C4-2B (cell line): ENCODE results near the gene ESYT1.

ENCODE experiments used
- ZFX ChIP-seq: fragments of 450-650 bp; IDR thresholded peaks from 2 replicates; pipeline ENCODE4 v1.6.1; 2017
- TF ChIP-seq, protein P1 (sequence below): fragments of 450-650 bp; conservative IDR thresholded peaks from 2 replicates; pipeline ENCODE4 v1.5.1; 2017; ENCODE audit warnings: mild to moderate bottlenecking

DNA sequence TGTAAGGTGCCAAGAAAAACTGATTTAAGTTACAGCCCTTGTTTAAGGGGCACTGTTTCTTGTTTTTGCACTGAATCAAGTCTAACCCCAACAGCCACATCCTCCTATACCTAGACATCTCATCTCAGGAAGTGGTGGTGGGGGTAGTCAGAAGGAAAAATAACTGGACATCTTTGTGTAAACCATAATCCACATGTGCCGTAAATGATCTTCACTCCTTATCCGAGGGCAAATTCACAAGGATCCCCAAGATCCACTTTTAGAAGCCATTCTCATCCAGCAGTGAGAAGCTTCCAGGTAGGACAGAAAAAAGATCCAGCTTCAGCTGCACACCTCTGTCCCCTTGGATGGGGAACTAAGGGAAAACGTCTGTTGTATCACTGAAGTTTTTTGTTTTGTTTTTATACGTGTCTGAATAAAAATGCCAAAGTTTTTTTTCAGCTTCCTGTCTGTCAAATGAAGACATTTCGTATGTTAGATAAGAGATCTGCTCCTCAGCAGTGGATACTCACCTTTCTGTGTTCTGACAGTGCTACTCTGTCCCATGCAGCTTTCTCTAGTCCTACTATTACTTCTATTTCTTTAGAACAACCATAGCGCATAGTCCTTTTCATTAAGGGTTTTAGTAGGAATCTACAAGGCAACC lies 24.9 kb upstream of the ESYT1 start:
- TF ChIP-seq, protein P1, sequence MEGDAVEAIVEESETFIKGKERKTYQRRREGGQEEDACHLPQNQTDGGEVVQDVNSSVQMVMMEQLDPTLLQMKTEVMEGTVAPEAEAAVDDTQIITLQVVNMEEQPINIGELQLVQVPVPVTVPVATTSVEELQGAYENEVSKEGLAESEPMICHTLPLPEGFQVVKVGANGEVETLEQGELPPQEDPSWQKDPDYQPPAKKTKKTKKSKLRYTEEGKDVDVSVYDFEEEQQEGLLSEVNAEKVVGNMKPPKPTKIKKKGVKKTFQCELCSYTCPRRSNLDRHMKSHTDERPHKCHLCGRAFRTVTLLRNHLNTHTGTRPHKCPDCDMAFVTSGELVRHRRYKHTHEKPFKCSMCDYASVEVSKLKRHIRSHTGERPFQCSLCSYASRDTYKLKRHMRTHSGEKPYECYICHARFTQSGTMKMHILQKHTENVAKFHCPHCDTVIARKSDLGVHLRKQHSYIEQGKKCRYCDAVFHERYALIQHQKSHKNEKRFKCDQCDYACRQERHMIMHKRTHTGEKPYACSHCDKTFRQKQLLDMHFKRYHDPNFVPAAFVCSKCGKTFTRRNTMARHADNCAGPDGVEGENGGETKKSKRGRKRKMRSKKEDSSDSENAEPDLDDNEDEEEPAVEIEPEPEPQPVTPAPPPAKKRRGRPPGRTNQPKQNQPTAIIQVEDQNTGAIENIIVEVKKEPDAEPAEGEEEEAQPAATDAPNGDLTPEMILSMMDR, result no peak
- TF ChIP-seq ZFX, result no peak
